ENCODE results near the gene ADGRB3. TPM values are rescaled to one million over a fixed set of nuclear protein-coding genes. Genes with fewer than 3 reads are reported as not detected.

ADGRB3 gene
- polyA plus RNA-seq, 2 of the 4 experiments (the other 2 are of a cell fraction) = not detected

- no peak overlapping the region for H3K4me3 ChIP-seq
- ATAC-seq (no peak), FAIRE-seq (no peak), DNase-seq (ENCODE audit: low read depth in 1 of 2, low spot score in 1 of 2) (no peak)
- 51% methylated on average over 2 of the region's 2 CpGs for WGBS (ENCODE audit: missing lambda C conversion rate)
- ChIA-PET POLR2A (no interaction called here), CTCF (no interaction called here)
- no peaks in the 10 kb centered on the region for H3K9me3 ChIP-seq
- TF ChIP-seq PHF8 (IDR thresholded peaks at IDR 0.05; ENCODE audit: borderline replicate concordance, low read depth) (no peak), HOXB13 (CRISPR knock-in tag; IDR thresholded peaks at IDR 0.05; ENCODE audit: low read depth) (no peak), RNF2 (IDR thresholded peaks at IDR 0.05; ENCODE audit: borderline replicate concordance, low read depth) (no peak), FOXS1 (CRISPR knock-in tag; IDR thresholded peaks at IDR 0.05) (no peak), ZNF302 (CRISPR knock-in tag; IDR thresholded peaks at IDR 0.05) (no peak), HOXB5 (CRISPR knock-in tag; IDR thresholded peaks at IDR 0.05) (no peak), CEBPB (IDR thresholded peaks at IDR 0.05) (no peak), ZSCAN20 (CRISPR knock-in tag; IDR thresholded peaks at IDR 0.05) (no peak), POLR2A (IDR thresholded peaks at IDR 0.05; ENCODE audit: low read length) (no peak), PBX3 (IDR thresholded peaks at IDR 0.05) (no peak), BHLHE40 (IDR thresholded peaks at IDR 0.05; ENCODE audit: low read depth, low read length) (no peak)
- H3K27ac ChIP-seq = no peak overlapping the region
- H3K4me1 ChIP-seq = no peaks in the 10 kb centered on the region
- H3K4me2 ChIP-seq = no peak overlapping the region
These were observed 280.5 kb downstream of the ADGRB3 start for GRCh38 chr6:68915586-68915985.

- TF ChIP-seq ZSCAN20 (CRISPR knock-in tag; IDR thresholded peaks at IDR 0.05) (no peak), POLR2AphosphoS2 (conservative IDR thresholded peaks at IDR 0.05; ENCODE audit: low read length) (no peak)
- CTCF ChIA-PET = no interaction called here
- 19% methylated on average over 3 of the region's 3 CpGs for WGBS (ENCODE audit: missing lambda C conversion rate)
- Histone ChIP-seq H3K4me3 (no peak overlapping the region), H3K4me2 (no peak overlapping the region), H3K4me1 (no peaks in the 10 kb centered on the region), H3K9me3 (no peaks in the 10 kb centered on the region), H3K27ac (no peak overlapping the region)
- ATAC-seq (no peak), DNase-seq (ENCODE audit: low read depth in 1 of 2, low spot score in 1 of 2) (no peak), FAIRE-seq (no peak)
- POLR2A ChIA-PET = no interaction called here
These were observed 284.5 kb downstream of the ADGRB3 start for GRCh38 chr6:68919537-68919936.

GRCh38 chr6:68941345-68941744 lies 306.3 kb downstream of the ADGRB3 start:
- no peak for ATAC-seq

GRCh38 chr6:68947721-68948120 lies 312.6 kb downstream of the ADGRB3 start:
- no peak overlapping the region for H3K27ac ChIP-seq
- DNase-seq (ENCODE audit: low read depth in 1 of 2, low spot score in 1 of 2) = no peak
- no peak overlapping the region for H3K4me2 ChIP-seq
- TF ChIP-seq FOSB (CRISPR knock-in tag; IDR thresholded peaks at IDR 0.05) = no peak
- TF ChIP-seq FOXS1 (CRISPR knock-in tag; IDR thresholded peaks at IDR 0.05) = no peak
- TF ChIP-seq RCOR1 (IDR thresholded peaks at IDR 0.05; ENCODE audit: low read depth, low read length) = no peak
- TF ChIP-seq EHF (CRISPR knock-in tag; IDR thresholded peaks at IDR 0.05) = no peak
- no peak for TF ChIP-seq USF2 (IDR thresholded peaks at IDR 0.05)
- no peak for TF ChIP-seq RAD21 (conservative IDR thresholded peaks at IDR 0.05 in 1 of 2, IDR thresholded peaks at IDR 0.05 in 1 of 2)
- no peak for TF ChIP-seq REST (IDR thresholded peaks at IDR 0.05)
- no peak for TF ChIP-seq HOXB5 (CRISPR knock-in tag; IDR thresholded peaks at IDR 0.05)
- TF ChIP-seq PBX3 (IDR thresholded peaks at IDR 0.05) = no peak
- no peak for TF ChIP-seq RNF2 (IDR thresholded peaks at IDR 0.05; ENCODE audit: borderline replicate concordance, low read depth)
- no peak for ATAC-seq
- WGBS (ENCODE audit: missing lambda C conversion rate) = 79% methylated on average over 5 of the region's 5 CpGs
- H3K9me3 ChIP-seq = no peaks in the 10 kb centered on the region
- ChIA-PET POLR2A (no interaction called here), CTCF (no interaction called here)
- FAIRE-seq = no peak
- H3K4me3 ChIP-seq = no peak overlapping the region
- no peaks in the 10 kb centered on the region for H3K4me1 ChIP-seq

More at GRCh38 chr6:68941345-68941744, 306.3 kb downstream of the ADGRB3 start:
- Histone ChIP-seq H3K9me3 (no peaks in the 10 kb centered on the region), H3K4me3 (no peak overlapping the region), H3K27ac (no peak overlapping the region), H3K4me2 (no peak overlapping the region), H3K4me1 (no peaks in the 10 kb centered on the region)
- no peak for TF ChIP-seq ATOH8 (CRISPR knock-in tag; IDR thresholded peaks at IDR 0.05; ENCODE audit: low read depth)
- ChIA-PET CTCF (no interaction called here), POLR2A (no interaction called here)
- DNase-seq (ENCODE audit: low read depth in 1 of 2, low spot score in 1 of 2) (no peak), FAIRE-seq (no peak)
- WGBS (ENCODE audit: missing lambda C conversion rate) = 91% methylated on average over 2 of the region's 2 CpGs

All from A549 (cell line).